ENCODE data around the gene HPS5.
"Not testable (repeated sequence)": the region's sequence is repeated elsewhere in the genome, so short reads cannot be mapped to it uniquely, and the experiment has no call there.

Gene HPS5

GRCh38 chr11:18270102-18270501, 51.8 kb downstream of the HPS5 start:
- DNase-seq, result no peak

- DNase-seq, result not testable (repeated sequence)
These were observed 52.7 kb downstream of the HPS5 start for GRCh38 chr11:18269252-18269651.

GRCh38 chr11:18267335-18268133, 54.4 kb downstream of the HPS5 start:
- DNase-seq, result not testable (repeated sequence)

GRCh38 chr11:18265949-18266348, 56.0 kb downstream of the HPS5 start, which contains the start of gene SAA1:
Gene SAA1, plus strand, starts transcription at chr11:18266264. Its CDS starts 624 bp downstream, at chr11:18266888.
- DNase-seq, result no peak

- no peak for DNase-seq
These were observed 57.0 kb downstream of the HPS5 start for GRCh38 chr11:18264677-18265555.

GRCh38 chr11:18264035-18264434, 57.9 kb downstream of the HPS5 start:
- DNase-seq, result no peak

- DNase-seq, result not testable (repeated sequence)
These were observed 59.1 kb downstream of the HPS5 start for GRCh38 chr11:18262681-18263350.

- no peak for DNase-seq
These were observed 60.2 kb downstream of the HPS5 start for GRCh38 chr11:18261721-18262120.

- no peak for DNase-seq
These were observed 62.7 kb downstream of the HPS5 start for GRCh38 chr11:18259259-18259658.

- DNase-seq, result no peak
These were observed 67.1 kb downstream of the HPS5 start for GRCh38 chr11:18254781-18255361.

GRCh38 chr11:18253778-18254338, 68.1 kb downstream of the HPS5 start:
- DNase-seq, result no peak

GRCh38 chr11:18253233-18253632, 68.7 kb downstream of the HPS5 start:
- no peak for DNase-seq

- no peak for DNase-seq
These were observed 73.4 kb downstream of the HPS5 start, which contains the start of gene SAA2 for GRCh38 chr11:18248561-18248960. Gene SAA2, minus strand, starts transcription at chr11:18248668. Its CDS starts 657 bp downstream, at chr11:18248011.

- not testable (repeated sequence) for DNase-seq
These were observed 74.8 kb downstream of the HPS5 start for GRCh38 chr11:18247191-18247581.

GRCh38 chr11:18246379-18247190, 75.4 kb downstream of the HPS5 start:
- not testable (repeated sequence) for DNase-seq

GRCh38 chr11:18245396-18245795, 76.5 kb downstream of the HPS5 start:
- DNase-seq, result no peak

- DNase-seq, result no peak
These were observed 78.1 kb downstream of the HPS5 start for GRCh38 chr11:18243783-18244362.

- DNase-seq, result no peak
These were observed 82.3 kb downstream of the HPS5 start for GRCh38 chr11:18239655-18240054.

- no peak for DNase-seq
These were observed 85.1 kb downstream of the HPS5 start, which contains the start of gene SAA4 for GRCh38 chr11:18236664-18237356. Gene SAA4, minus strand, starts transcription at chr11:18236802. Its CDS starts 876 bp downstream, at chr11:18235926.
